Astrocyte (in vitro differentiated cells and primary cell): ENCODE measurements around the gene ZNF408. TPM values are rescaled to one million over a fixed set of nuclear protein-coding genes. Genes with fewer than 3 reads are reported as not detected.

Source experiments
- DNase-seq: peaks from one replicate; pipeline ENCODE4 v3.0.0-alpha.2; 2010; ENCODE audit warnings: low read depth
- FAIRE-seq: peaks from 2 replicates; lab custom pipeline; 2011; peaks lifted over from hg19 to GRCh38; lab: Jason Lieb, UNC
- H2AFZ ChIP-seq: 2 replicates; pipeline ENCODE4 v1.6.0; 2012; ENCODE audit warnings: low read depth, low read length, inconsistent platforms
- H3K27ac ChIP-seq: 2 replicates; pipeline ENCODE4 v1.5.1; 2011; ENCODE audit warnings: low read depth, low read length, inconsistent platforms
- H3K27me3 ChIP-seq: 2 replicates; pipeline ENCODE4 v1.6.0; 2011; ENCODE audit warnings: low read length, inconsistent platforms; ENCODE audit not compliant: insufficient read depth
- H3K36me3 ChIP-seq: 2 replicates; pipeline ENCODE4 v1.5.1; 2011; ENCODE audit warnings: low read length, inconsistent platforms; ENCODE audit not compliant: insufficient read depth
- H3K4me1 ChIP-seq: 2 replicates; pipeline ENCODE4 v1.5.1; 2011; ENCODE audit warnings: low read length, inconsistent platforms; ENCODE audit not compliant: insufficient read depth
- H3K4me2 ChIP-seq: 2 replicates; pipeline ENCODE4 v1.6.0; 2012; ENCODE audit warnings: low read length, inconsistent platforms
- H3K4me3 ChIP-seq: 2 replicates; pipeline ENCODE4 v1.5.1; 2011; ENCODE audit warnings: low read depth, mild to moderate bottlenecking, low read length, inconsistent platforms; ENCODE audit not compliant: insufficient read depth
- H3K79me2 ChIP-seq: 2 replicates; pipeline ENCODE4 v1.6.0; 2012; ENCODE audit warnings: mild to moderate bottlenecking, low read length, inconsistent platforms; ENCODE audit not compliant: insufficient read depth
- H3K9ac ChIP-seq: 2 replicates; pipeline ENCODE4 v1.6.0; 2012; ENCODE audit warnings: mild to moderate bottlenecking, low read length, inconsistent platforms
- H3K9me3 ChIP-seq: 2 replicates; pipeline ENCODE4 v1.5.1; 2012; ENCODE audit warnings: low read depth, mild to moderate bottlenecking, low read length, inconsistent platforms; ENCODE audit not compliant: insufficient read depth
- H4K20me1 ChIP-seq: 2 replicates; pipeline ENCODE4 v1.6.0; 2012; ENCODE audit warnings: low read length, inconsistent platforms; ENCODE audit not compliant: insufficient read depth
- H3K27ac Mint-ChIP-seq: one replicate; pipeline ENCODE4 v1.8.0; 2021; ENCODE audit warnings: mild to moderate bottlenecking, mixed read lengths; ENCODE audit not compliant: unreplicated experiment
- H3K27me3 Mint-ChIP-seq: one replicate; pipeline ENCODE4 v1.8.0; 2021; ENCODE audit warnings: low read depth, mixed read lengths; ENCODE audit not compliant: unreplicated experiment
- H3K36me3 Mint-ChIP-seq: one replicate; pipeline ENCODE4 v1.8.0; 2021; ENCODE audit warnings: low read depth, mixed read lengths; ENCODE audit not compliant: unreplicated experiment
- H3K4me1 Mint-ChIP-seq: one replicate; pipeline ENCODE4 v1.8.0; 2021; ENCODE audit warnings: low read depth, mixed read lengths; ENCODE audit not compliant: unreplicated experiment
- H3K4me3 Mint-ChIP-seq: one replicate; pipeline ENCODE4 v1.8.0; 2021; ENCODE audit warnings: mild to moderate bottlenecking, moderate library complexity, mixed read lengths; ENCODE audit not compliant: unreplicated experiment
- H3K9me3 Mint-ChIP-seq: one replicate; pipeline ENCODE4 v1.8.0; 2021; ENCODE audit warnings: mild to moderate bottlenecking, mixed read lengths; ENCODE audit not compliant: unreplicated experiment
- CTCF ChIP-seq: IDR thresholded peaks from 2 replicates; pipeline ENCODE4 v1.5.1; 2011; ENCODE audit warnings: low read depth, mild to moderate bottlenecking, inconsistent platforms, low read length, moderate library complexity; ENCODE audit not compliant: insufficient read depth
- EZH2 ChIP-seq: IDR thresholded peaks from 2 replicates; pipeline ENCODE4 v1.6.1; 2012; ENCODE audit warnings: mild to moderate bottlenecking, low read length, inconsistent platforms; ENCODE audit not compliant: insufficient read depth
- total RNA-seq: library from RNA; stranded (reverse); gene quantifications from 2 replicates; pipeline ENCODE4 v1.2.1, GENCODE V29; 2021

The ZNF408 gene
- total RNA-seq, 1 donor from 2014 or later, result 18.3 TPM

- Histone ChIP-seq H2AFZ (no peak overlapping the region), H3K4me1 (no peaks in the 10 kb centered on the region), H3K4me2 (no peak overlapping the region), H4K20me1 (no peaks in the 10 kb centered on the region), H3K4me3 (no peak overlapping the region), H3K27ac (no peak overlapping the region), H3K27me3 (no peaks in the 10 kb centered on the region), H3K9ac (no peak overlapping the region), H3K79me2 (no peaks in the 10 kb centered on the region), H3K36me3 (no peaks in the 10 kb centered on the region), H3K9me3 (no peaks in the 10 kb centered on the region)
- H3K27ac Mint-ChIP-seq, result peak overlapping the region; percentile 47
- peaks cover 5% of the 10 kb centered on the region for H3K4me1 Mint-ChIP-seq
- no peak for FAIRE-seq
- no peaks in the 10 kb centered on the region for H3K36me3 Mint-ChIP-seq
- no peaks in the 10 kb centered on the region for H3K9me3 Mint-ChIP-seq
- peaks cover 6% of the 10 kb centered on the region for H3K27me3 Mint-ChIP-seq
- TF ChIP-seq CTCF, result no peak
- no peak for TF ChIP-seq EZH2
- H3K4me3 Mint-ChIP-seq, result no peak overlapping the region
- peak; percentile 14 for DNase-seq
Measured at GRCh38 chr11:46729110-46730027, 28.5 kb downstream of the ZNF408 start.

GRCh38 chr11:46731545-46731944 lies 30.7 kb downstream of the ZNF408 start:
- Mint-ChIP-seq H3K4me3 (no peak overlapping the region), H3K27ac (no peak overlapping the region), H3K4me1 (no peaks in the 10 kb centered on the region), H3K9me3 (no peaks in the 10 kb centered on the region), H3K27me3 (peaks cover 5% of the 10 kb centered on the region), H3K36me3 (no peaks in the 10 kb centered on the region)
- Histone ChIP-seq H3K27ac (no peak overlapping the region), H3K9ac (no peak overlapping the region), H3K27me3 (no peaks in the 10 kb centered on the region), H3K4me2 (no peak overlapping the region), H3K9me3 (no peaks in the 10 kb centered on the region), H4K20me1 (no peaks in the 10 kb centered on the region), H3K79me2 (no peaks in the 10 kb centered on the region), H3K4me3 (no peak overlapping the region), H3K4me1 (no peaks in the 10 kb centered on the region), H2AFZ (no peak overlapping the region), H3K36me3 (no peaks in the 10 kb centered on the region)
- TF ChIP-seq CTCF (no peak), EZH2 (no peak)
- no peak for DNase-seq
- no peak for FAIRE-seq

- no peak overlapping the region for H3K4me3 Mint-ChIP-seq
Measured at GRCh38 chr11:46733234-46733633, 32.4 kb downstream of the ZNF408 start.

More at GRCh38 chr11:46733234-46733633, 32.4 kb downstream of the ZNF408 start:
- H3K4me1 ChIP-seq, result no peaks in the 10 kb centered on the region
- no peak overlapping the region for H3K4me3 ChIP-seq
- TF ChIP-seq CTCF (no peak), EZH2 (no peak)
- no peaks in the 10 kb centered on the region for H3K79me2 ChIP-seq
- H4K20me1 ChIP-seq, result no peaks in the 10 kb centered on the region
- no peaks in the 10 kb centered on the region for H3K27me3 ChIP-seq
- no peaks in the 10 kb centered on the region for H3K9me3 Mint-ChIP-seq
- no peaks in the 10 kb centered on the region for H3K9me3 ChIP-seq
- no peak for FAIRE-seq
- DNase-seq, result no peak
- no peak overlapping the region for H3K4me2 ChIP-seq
- no peak overlapping the region for H3K27ac ChIP-seq
- no peak overlapping the region for H3K9ac ChIP-seq
- H3K36me3 Mint-ChIP-seq, result no peaks in the 10 kb centered on the region
- no peak overlapping the region for H2AFZ ChIP-seq
- peaks cover 3% of the 10 kb centered on the region for H3K27me3 Mint-ChIP-seq
- H3K4me1 Mint-ChIP-seq, result no peaks in the 10 kb centered on the region
- H3K27ac Mint-ChIP-seq, result no peak overlapping the region
- H3K36me3 ChIP-seq, result no peaks in the 10 kb centered on the region
